GM12865 (cell line): ENCODE results near the gene ELFN2.

ENCODE experiments used
- DNase-seq: peaks from one replicate; pipeline ENCODE4 v3.0.0; 2010; ENCODE audit warnings: low read depth
- H3K4me3 ChIP-seq: 2 replicates; pipeline ENCODE4 v1.5.1; 2011; ENCODE audit warnings: mild to moderate bottlenecking, low read depth, low read length, control low read depth
- CTCF ChIP-seq: IDR thresholded peaks from 2 replicates; pipeline ENCODE4 v1.5.1; 2011; ENCODE audit warnings: low read length, control low read depth, low read depth, inconsistent platforms; ENCODE audit not compliant: insufficient read depth; ENCODE audit errors: missing control alignments

ELFN2 gene

GRCh38 chr22:37420686-37421467, 6.4 kb downstream of the ELFN2 start:
- H3K4me3 ChIP-seq = no peak overlapping the region
- no peak for DNase-seq
- no peak for TF ChIP-seq CTCF

GRCh38 chr22:37419969-37420685, 7.2 kb downstream of the ELFN2 start:
- no peak overlapping the region for H3K4me3 ChIP-seq
- peak; percentile 10 for DNase-seq
- no peak for TF ChIP-seq CTCF

DNA sequence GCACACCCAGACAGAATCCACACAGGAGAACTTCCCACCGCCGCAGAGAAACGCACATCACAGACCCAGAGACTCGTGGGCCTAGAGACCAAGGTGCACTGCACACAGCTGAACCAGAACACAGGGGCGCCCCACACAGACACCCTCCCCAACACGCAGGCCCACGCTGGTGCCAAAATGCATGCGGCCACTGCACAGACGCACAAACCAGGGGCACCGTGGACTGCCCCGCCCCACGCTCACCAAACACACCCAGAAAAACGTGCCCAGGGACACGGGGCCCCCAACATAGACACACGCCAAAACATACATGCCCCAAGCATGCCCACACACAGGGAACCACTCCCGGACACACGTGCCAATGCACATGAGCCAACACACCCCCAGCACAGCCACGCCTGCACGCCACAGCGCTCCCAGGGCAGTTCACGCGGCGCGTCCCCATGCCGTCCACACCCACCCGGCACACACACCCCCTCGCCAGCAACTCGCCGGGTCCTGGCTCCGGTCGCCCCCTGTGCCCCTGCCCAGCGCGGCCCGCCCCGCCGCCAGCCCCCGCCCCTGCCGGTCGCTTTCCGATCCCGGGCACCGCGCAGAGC, 7.8 kb downstream of the ELFN2 start:
- no peak for TF ChIP-seq CTCF
- DNase-seq = no peak
- no peak overlapping the region for H3K4me3 ChIP-seq

- no peak for DNase-seq
- no peak for TF ChIP-seq CTCF
- no peak overlapping the region for H3K4me3 ChIP-seq
These were observed 8.5 kb downstream of the ELFN2 start for GRCh38 chr22:37418627-37419369.

- DNase-seq = no peak
- TF ChIP-seq CTCF = no peak
- no peak overlapping the region for H3K4me3 ChIP-seq
These were observed 9.5 kb downstream of the ELFN2 start for GRCh38 chr22:37417677-37418348.

GRCh38 chr22:37417264-37417663, 10.0 kb downstream of the ELFN2 start:
- DNase-seq = no peak
- TF ChIP-seq CTCF = no peak
- H3K4me3 ChIP-seq = no peak overlapping the region
